GM23248 (cell line): ENCODE results near the gene SLC16A12.

Source experiments
- EZH2 ChIP-seq: fragments of 200-600 bp; sonication (generic); IDR thresholded peaks from 2 replicates; pipeline ENCODE4 v1.6.1; 2018; ENCODE audit warnings: antibody characterized with exemption, mild to moderate bottlenecking; ENCODE audit not compliant: insufficient read depth, poor library complexity, severe bottlenecking
- EZH2phosphoT487 ChIP-seq: fragments of 200-600 bp; sonication (generic); IDR thresholded peaks from 2 replicates; pipeline ENCODE4 v1.6.1; 2018; ENCODE audit warnings: antibody characterized with exemption, moderate library complexity, mild to moderate bottlenecking, low read depth; ENCODE audit not compliant: insufficient read depth

GRCh38 chr10:89426230-89426868, 109.0 kb downstream of the SLC16A12 start:
- TF ChIP-seq EZH2, result no peak
- TF ChIP-seq EZH2phosphoT487, result no peak
